NCI-H748 treated with DMSO at 0.1 percent for 48 hours (cell line): ENCODE results near the gene JAGN1.
"Not testable (repeated sequence)": the region's sequence is repeated elsewhere in the genome, so short reads cannot be mapped to it uniquely, and the experiment has no call there.

Experiments
- DNase-seq: peaks from one replicate; lab custom pipeline; 2025; lab: John Stamatoyannopoulos, UW

The JAGN1 gene

GRCh38 chr3:9918261-9919038, 28.0 kb downstream of the JAGN1 start:
- DNase-seq: no peak

GRCh38 chr3:9928158-9928557, 37.7 kb downstream of the JAGN1 start:
- DNase-seq: no peak

- no peak for DNase-seq
Observed at GRCh38 chr3:9930804-9931418, 40.5 kb downstream of the JAGN1 start.

DNA sequence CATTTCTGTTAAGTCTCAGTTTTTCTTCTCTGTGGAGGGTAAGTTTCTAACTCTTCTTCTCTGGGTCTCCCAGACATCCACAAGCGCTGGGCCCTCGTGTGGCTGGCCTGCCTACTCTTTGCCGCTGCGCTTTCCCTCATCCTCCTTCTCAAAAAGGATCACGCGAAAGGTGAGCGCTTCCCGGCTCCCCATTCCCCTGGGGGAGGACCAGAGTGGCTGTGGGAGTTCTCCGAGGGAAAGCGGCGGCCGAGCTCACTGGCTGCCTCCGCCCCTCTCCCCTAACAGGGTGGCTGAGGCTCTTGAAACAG, 42.1 kb downstream of the JAGN1 start:
- no peak for DNase-seq

DNA sequence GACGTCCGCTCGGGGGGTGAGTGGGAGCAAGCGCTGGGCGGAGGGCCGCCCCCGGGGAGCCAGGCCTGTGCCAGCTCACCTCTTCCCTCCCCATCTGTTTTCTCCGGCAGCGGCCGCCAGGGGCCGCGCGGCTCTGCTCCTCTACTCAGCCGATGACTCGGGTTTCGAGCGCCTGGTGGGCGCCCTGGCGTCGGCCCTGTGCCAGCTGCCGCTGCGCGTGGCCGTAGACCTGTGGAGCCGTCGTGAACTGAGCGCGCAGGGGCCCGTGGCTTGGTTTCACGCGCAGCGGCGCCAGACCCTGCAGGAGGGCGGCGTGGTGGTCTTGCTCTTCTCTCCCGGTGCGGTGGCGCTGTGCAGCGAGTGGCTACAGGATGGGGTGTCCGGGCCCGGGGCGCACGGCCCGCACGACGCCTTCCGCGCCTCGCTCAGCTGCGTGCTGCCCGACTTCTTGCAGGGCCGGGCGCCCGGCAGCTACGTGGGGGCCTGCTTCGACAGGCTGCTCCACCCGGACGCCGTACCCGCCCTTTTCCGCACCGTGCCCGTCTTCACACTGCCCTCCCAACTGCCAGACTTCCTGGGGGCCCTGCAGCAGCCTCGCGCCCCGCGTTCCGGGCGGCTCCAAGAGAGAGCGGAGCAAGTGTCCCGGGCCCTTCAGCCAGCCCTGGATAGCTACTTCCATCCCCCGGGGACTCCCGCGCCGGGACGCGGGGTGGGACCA, 42.6 kb downstream of the JAGN1 start:
- peak; percentile 32 for DNase-seq

- peak; percentile 78 for DNase-seq
Observed at GRCh38 chr3:9933561-9934234, 43.3 kb downstream of the JAGN1 start, which contains the start of gene CRELD1. TSS of gene CRELD1 (plus strand) at chr3:9933834. CDS start at chr3:9934439, 605 bp downstream.

DNA sequence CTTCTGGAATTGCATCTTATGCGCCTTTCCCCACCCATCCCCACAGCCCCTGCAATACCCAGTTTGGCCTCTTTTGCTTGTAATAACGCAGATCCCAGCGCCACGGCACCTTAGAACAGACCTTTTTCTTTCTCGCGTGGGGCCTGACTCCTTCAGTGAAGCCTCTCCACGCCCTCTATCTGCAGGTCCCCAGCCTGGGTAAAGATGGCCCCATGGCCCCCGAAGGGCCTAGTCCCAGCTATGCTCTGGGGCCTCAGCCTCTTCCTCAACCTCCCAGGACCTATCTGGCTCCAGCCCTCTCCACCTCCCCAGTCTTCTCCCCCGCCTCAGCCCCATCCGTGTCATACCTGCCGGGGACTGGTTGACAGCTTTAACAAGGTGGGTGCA, 43.8 kb downstream of the JAGN1 start:
- DNase-seq: no peak

GRCh38 chr3:9934993-9935392, 44.6 kb downstream of the JAGN1 start:
- no peak for DNase-seq

- no peak for DNase-seq
Observed at GRCh38 chr3:9935966-9936510, 45.6 kb downstream of the JAGN1 start.

- no peak for DNase-seq
Observed at GRCh38 chr3:9937486-9938238, 47.3 kb downstream of the JAGN1 start.

DNA sequence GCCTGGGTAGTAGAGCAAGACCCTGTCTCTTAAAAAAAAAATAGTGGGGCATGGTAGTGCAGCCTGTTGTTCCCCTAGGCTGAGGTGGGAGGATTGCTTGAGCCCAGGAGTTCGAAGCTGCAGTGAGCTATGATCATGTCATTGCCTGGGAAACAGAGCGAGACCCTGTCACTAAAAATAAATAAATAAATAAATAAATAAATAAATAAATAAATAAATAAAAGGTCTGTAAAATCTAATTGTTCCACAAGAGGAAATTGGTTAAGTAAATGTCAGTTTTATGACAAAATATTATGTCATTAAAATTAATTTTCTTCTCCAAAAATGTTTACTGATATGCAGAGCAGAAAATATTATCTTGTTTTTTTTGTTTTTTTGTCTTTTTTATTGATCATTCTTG, 48.6 kb downstream of the JAGN1 start:
- no peak for DNase-seq

GRCh38 chr3:9939906-9940305, 49.5 kb downstream of the JAGN1 start:
- not testable (repeated sequence) for DNase-seq

DNA sequence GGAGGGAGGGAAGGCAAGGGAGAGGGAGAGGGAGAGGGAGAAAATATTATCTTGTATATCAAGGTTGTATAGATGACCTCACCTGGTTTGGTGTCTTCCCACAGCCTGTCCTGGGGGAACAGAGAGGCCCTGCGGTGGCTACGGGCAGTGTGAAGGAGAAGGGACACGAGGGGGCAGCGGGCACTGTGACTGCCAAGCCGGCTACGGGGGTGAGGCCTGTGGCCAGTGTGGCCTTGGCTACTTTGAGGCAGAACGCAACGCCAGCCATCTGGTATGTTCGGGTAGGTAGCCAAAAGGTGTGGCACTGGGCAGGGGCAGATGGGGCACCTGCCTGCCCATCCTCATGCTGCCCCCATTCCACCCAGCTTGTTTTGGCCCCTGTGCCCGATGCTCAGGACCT, 50.3 kb downstream of the JAGN1 start:
- no peak for DNase-seq

GRCh38 chr3:9942164-9942563, 51.8 kb downstream of the JAGN1 start:
- DNase-seq: no peak

- DNase-seq: no peak
Observed at GRCh38 chr3:9942934-9943690, 52.7 kb downstream of the JAGN1 start.
